Retina (tissue), 1 donor: ENCODE results near the gene DNAJC6.

Source experiments
- DNase-seq: peaks from one replicate; pipeline ENCODE4 v3.0.0-alpha.2; 2016

DNAJC6 gene

GRCh38 chr1:65297706-65298105 lies 11.6 kb upstream of the DNAJC6 start:
- no peak for DNase-seq

GRCh38 chr1:65299328-65299727 lies 10.0 kb upstream of the DNAJC6 start:
- DNase-seq: no peak

GRCh38 chr1:65308781-65309303 lies 501 bp upstream of the DNAJC6 start:
- DNase-seq: no peak

- DNase-seq: no peak
Observed at GRCh38 chr1:65310078-65310587, 790 bp downstream of the DNAJC6 start.

- no peak for DNase-seq
Observed at GRCh38 chr1:65311760-65312159, 2.4 kb downstream of the DNAJC6 start.

GRCh38 chr1:65316233-65316632 lies 6.9 kb downstream of the DNAJC6 start:
- no peak for DNase-seq

GRCh38 chr1:65317866-65318653 lies 8.7 kb downstream of the DNAJC6 start:
- no peak for DNase-seq

GRCh38 chr1:65319141-65319540 lies 9.8 kb downstream of the DNAJC6 start:
- no peak for DNase-seq

GRCh38 chr1:65319754-65320153 lies 10.4 kb downstream of the DNAJC6 start:
- no peak for DNase-seq

- DNase-seq: no peak
Observed at GRCh38 chr1:65321879-65322278, 12.5 kb downstream of the DNAJC6 start.

- DNase-seq: no peak
Observed at GRCh38 chr1:65323246-65323645, 13.9 kb downstream of the DNAJC6 start.

GRCh38 chr1:65330021-65330420 lies 20.7 kb downstream of the DNAJC6 start:
- DNase-seq: no peak

- DNase-seq: no peak
Observed at GRCh38 chr1:65330822-65331221, 21.5 kb downstream of the DNAJC6 start.

GRCh38 chr1:65332821-65333220 lies 23.5 kb downstream of the DNAJC6 start:
- no peak for DNase-seq

- DNase-seq: no peak
Observed at GRCh38 chr1:65334081-65334480, 24.7 kb downstream of the DNAJC6 start.

- no peak for DNase-seq
Observed at GRCh38 chr1:65339866-65340468, 30.6 kb downstream of the DNAJC6 start.

- no peak for DNase-seq
Observed at GRCh38 chr1:65341381-65341780, 32.0 kb downstream of the DNAJC6 start.

GRCh38 chr1:65343286-65343685 lies 33.9 kb downstream of the DNAJC6 start:
- DNase-seq: no peak

- DNase-seq: no peak
Observed at GRCh38 chr1:65344171-65344814, 35.0 kb downstream of the DNAJC6 start.

- no peak for DNase-seq
Observed at GRCh38 chr1:65346190-65346589, 36.8 kb downstream of the DNAJC6 start.

GRCh38 chr1:65355031-65355712 lies 45.8 kb downstream of the DNAJC6 start:
- no peak for DNase-seq

GRCh38 chr1:65357291-65357960 lies 48.1 kb downstream of the DNAJC6 start:
- no peak for DNase-seq
